ACC112 (cell line): ENCODE data around the gene PIEZO1.

ENCODE experiments used
- H2AFZ ChIP-seq: fragments of 200-600 bp; sonication (generic); one replicate; pipeline ENCODE4 v1.6.0; 2017; ENCODE audit warnings: antibody characterized with exemption, low read length; ENCODE audit not compliant: unreplicated experiment
- H3K27ac ChIP-seq: fragments of 200-600 bp; sonication (generic); 2 replicates; pipeline ENCODE4 v1.5.1; 2014; ENCODE audit warnings: low read depth, mild to moderate bottlenecking, antibody characterized with exemption, low read length, moderate library complexity
- H3K27me3 ChIP-seq: fragments of 200-600 bp; sonication (generic); 2 replicates; pipeline ENCODE4 v1.6.1; 2014; ENCODE audit warnings: mild to moderate bottlenecking, antibody characterized with exemption, low read length, moderate library complexity, mixed read lengths; ENCODE audit not compliant: insufficient read depth
- H3K36me3 ChIP-seq: fragments of 200-600 bp; sonication (generic); 2 replicates; pipeline ENCODE4 v1.6.1; 2016; ENCODE audit warnings: mild to moderate bottlenecking, antibody characterized with exemption, low read length, moderate library complexity, mixed read lengths; ENCODE audit not compliant: insufficient read depth
- H3K4me1 ChIP-seq: fragments of 200-600 bp; sonication (generic); one replicate; pipeline ENCODE4 v1.6.1; 2016; ENCODE audit warnings: low read length, mixed read lengths; ENCODE audit not compliant: insufficient read depth, unreplicated experiment, control insufficient read depth
- H3K4me3 ChIP-seq: fragments of 200-600 bp; sonication (generic); 2 replicates; pipeline ENCODE4 v1.5.1; 2014; ENCODE audit warnings: mild to moderate bottlenecking, low read depth, low read length
- H3K79me2 ChIP-seq: fragments of 200-600 bp; sonication (generic); one replicate; pipeline ENCODE4 v1.6.0; 2016; ENCODE audit warnings: low read length; ENCODE audit not compliant: control insufficient read depth, unreplicated experiment, insufficient read depth

The PIEZO1 gene

GRCh38 chr16:88771294-88771772, 13.7 kb downstream of the PIEZO1 start:
- Histone ChIP-seq H3K79me2 (peaks cover 96% of the 10 kb centered on the region), H3K27me3 (no peaks in the 10 kb centered on the region), H3K36me3 (no peaks in the 10 kb centered on the region), H3K27ac (no peak overlapping the region), H2AFZ (no peak overlapping the region), H3K4me3 (no peak overlapping the region), H3K4me1 (peaks cover 76% of the 10 kb centered on the region)

GRCh38 chr16:88770461-88771293, 14.3 kb downstream of the PIEZO1 start:
- Histone ChIP-seq H2AFZ (no peak overlapping the region), H3K79me2 (peaks cover 96% of the 10 kb centered on the region), H3K27me3 (no peaks in the 10 kb centered on the region), H3K36me3 (no peaks in the 10 kb centered on the region), H3K4me1 (peaks cover 76% of the 10 kb centered on the region), H3K27ac (no peak overlapping the region), H3K4me3 (no peak overlapping the region)

DNA sequence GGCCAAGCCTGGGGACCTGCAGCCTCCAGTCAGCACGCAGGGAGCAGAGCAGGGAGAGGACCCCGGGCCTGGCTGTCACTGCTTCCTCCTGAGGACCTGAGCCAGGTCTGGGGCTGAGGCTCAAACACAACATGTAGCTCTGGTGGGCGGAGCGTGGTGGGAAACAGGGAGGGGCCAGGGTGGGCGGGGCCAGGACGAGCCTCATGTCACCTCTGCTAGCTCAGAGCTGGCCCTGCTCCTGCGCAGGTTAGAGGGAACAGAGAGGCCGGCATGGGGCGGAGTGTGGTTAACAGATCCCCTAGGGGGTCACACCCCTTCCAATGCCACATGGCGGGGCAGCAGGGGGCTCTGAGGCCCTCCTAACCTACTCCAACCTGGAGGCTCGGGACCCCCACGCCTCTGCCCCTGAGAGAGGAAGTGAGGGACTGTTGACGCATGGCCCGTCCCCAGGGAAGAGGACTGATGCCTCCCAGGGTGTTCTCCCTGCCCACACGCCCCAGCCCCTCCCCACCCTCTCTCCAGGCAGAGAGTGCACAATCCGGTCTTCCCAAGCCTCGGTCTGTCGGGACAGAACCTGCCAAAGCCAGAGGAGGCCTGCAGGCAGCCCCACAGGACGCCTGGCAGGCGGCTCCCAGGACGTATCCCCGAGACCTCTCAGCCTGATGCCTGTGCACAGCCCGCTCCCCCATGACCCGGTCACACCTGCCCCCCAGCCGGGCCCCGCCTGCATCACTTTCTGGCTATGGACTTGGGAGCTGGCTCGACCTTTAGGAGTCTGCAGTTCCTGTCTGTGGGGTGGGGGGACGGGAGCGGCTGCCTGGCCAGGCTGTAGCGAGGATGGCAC, 15.2 kb downstream of the PIEZO1 start:
- Histone ChIP-seq H3K27ac (no peak overlapping the region), H3K79me2 (peaks cover 94% of the 10 kb centered on the region), H3K4me1 (peaks cover 74% of the 10 kb centered on the region), H3K36me3 (no peaks in the 10 kb centered on the region), H3K4me3 (no peak overlapping the region), H3K27me3 (no peaks in the 10 kb centered on the region), H2AFZ (no peak overlapping the region)

DNA sequence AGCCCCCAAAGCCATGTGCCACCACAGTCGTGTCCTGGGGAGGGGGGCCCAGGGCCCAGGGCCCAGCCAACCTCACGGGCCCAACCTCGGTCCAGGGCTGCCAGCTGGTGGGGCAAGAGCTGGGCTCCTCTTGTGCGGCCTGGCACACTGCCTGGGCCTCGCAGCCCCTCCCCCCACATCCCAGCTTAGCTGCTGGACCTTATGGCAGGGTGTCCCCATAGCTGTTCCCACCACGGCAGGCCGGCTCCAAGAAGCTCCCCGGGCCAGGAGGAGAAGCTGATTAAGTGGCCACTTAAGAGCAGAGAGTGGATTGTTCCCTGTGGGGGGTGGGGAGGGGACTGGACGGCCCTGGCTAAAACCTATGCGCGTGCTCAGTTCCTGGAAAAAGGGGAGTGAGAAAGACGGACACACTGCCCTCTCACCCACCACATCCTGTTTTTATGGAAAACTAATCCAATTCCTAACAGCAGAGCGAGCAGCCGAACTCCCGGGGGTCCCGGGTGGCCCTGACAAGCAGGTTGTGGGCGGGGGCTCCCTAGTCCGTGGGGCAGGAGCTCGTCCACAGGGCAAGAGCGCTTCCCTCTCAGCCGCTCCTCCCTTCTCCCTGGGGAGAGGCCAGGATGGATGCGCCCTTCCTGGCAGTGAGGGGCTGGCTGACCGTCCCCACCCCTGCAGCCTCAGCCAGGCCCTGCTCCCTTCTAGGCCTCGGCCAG, 16.8 kb downstream of the PIEZO1 start:
- H3K4me1 ChIP-seq: peaks cover 58% of the 10 kb centered on the region
- H3K79me2 ChIP-seq: peaks cover 93% of the 10 kb centered on the region
- no peak overlapping the region for H2AFZ ChIP-seq
- H3K27ac ChIP-seq: peak overlapping the region; percentile 33
- no peaks in the 10 kb centered on the region for H3K36me3 ChIP-seq
- peak overlapping the region; percentile 34 for H3K4me3 ChIP-seq
- no peaks in the 10 kb centered on the region for H3K27me3 ChIP-seq

GRCh38 chr16:88767546-88768070, 17.4 kb downstream of the PIEZO1 start:
- peaks cover 52% of the 10 kb centered on the region for H3K4me1 ChIP-seq
- no peak overlapping the region for H2AFZ ChIP-seq
- peaks cover 93% of the 10 kb centered on the region for H3K79me2 ChIP-seq
- no peaks in the 10 kb centered on the region for H3K36me3 ChIP-seq
- no peak overlapping the region for H3K4me3 ChIP-seq
- no peaks in the 10 kb centered on the region for H3K27me3 ChIP-seq
- peak overlapping the region; percentile 31; the same call in 1 of the 2 replicates for H3K27ac ChIP-seq

- H3K27me3 ChIP-seq: no peaks in the 10 kb centered on the region
- H3K36me3 ChIP-seq: no peaks in the 10 kb centered on the region
- no peak overlapping the region for H2AFZ ChIP-seq
- no peak overlapping the region for H3K27ac ChIP-seq
- no peak overlapping the region for H3K4me3 ChIP-seq
- peaks cover 46% of the 10 kb centered on the region for H3K4me1 ChIP-seq
- peaks cover 93% of the 10 kb centered on the region for H3K79me2 ChIP-seq
These were observed 18.0 kb downstream of the PIEZO1 start for GRCh38 chr16:88766975-88767374.

- no peaks in the 10 kb centered on the region for H3K36me3 ChIP-seq
These were observed 20.1 kb downstream of the PIEZO1 start for GRCh38 chr16:88764913-88765349.

GRCh38 chr16:88764080-88764479, 20.9 kb downstream of the PIEZO1 start:
- no peak overlapping the region for H3K4me3 ChIP-seq
- peaks cover 94% of the 10 kb centered on the region for H3K79me2 ChIP-seq
- peaks cover 21% of the 10 kb centered on the region for H3K4me1 ChIP-seq
- H3K27me3 ChIP-seq: no peaks in the 10 kb centered on the region
- no peaks in the 10 kb centered on the region for H3K36me3 ChIP-seq
- H2AFZ ChIP-seq: no peak overlapping the region
- H3K27ac ChIP-seq: no peak overlapping the region

More at GRCh38 chr16:88764913-88765349, 20.1 kb downstream of the PIEZO1 start:
- Histone ChIP-seq H3K4me3 (no peak overlapping the region), H3K4me1 (peaks cover 29% of the 10 kb centered on the region), H3K27ac (no peak overlapping the region), H3K27me3 (no peaks in the 10 kb centered on the region), H3K79me2 (peaks cover 94% of the 10 kb centered on the region), H2AFZ (no peak overlapping the region)

- H3K4me3 ChIP-seq: no peak overlapping the region
- H2AFZ ChIP-seq: no peak overlapping the region
- no peak overlapping the region for H3K27ac ChIP-seq
- peaks cover 16% of the 10 kb centered on the region for H3K4me1 ChIP-seq
- peaks cover 94% of the 10 kb centered on the region for H3K79me2 ChIP-seq
- H3K27me3 ChIP-seq: no peaks in the 10 kb centered on the region
- no peaks in the 10 kb centered on the region for H3K36me3 ChIP-seq
These were observed 21.4 kb downstream of the PIEZO1 start for GRCh38 chr16:88763502-88764053.

GRCh38 chr16:88762941-88763340, 22.1 kb downstream of the PIEZO1 start:
- H3K27ac ChIP-seq: no peak overlapping the region
- H3K27me3 ChIP-seq: no peaks in the 10 kb centered on the region
- no peak overlapping the region for H3K4me3 ChIP-seq
- peaks cover 10% of the 10 kb centered on the region for H3K4me1 ChIP-seq
- peaks cover 94% of the 10 kb centered on the region for H3K79me2 ChIP-seq
- no peaks in the 10 kb centered on the region for H3K36me3 ChIP-seq
- H2AFZ ChIP-seq: no peak overlapping the region
